HCT116 (cell line): Measurements from ENCODE around the gene CSRNP2.

Experiments used
- CTCF ChIP-seq, 3 experiments: fragments of 200-600 bp in 1 of 3; sonication (generic) in 1 of 3; IDR thresholded peaks in 2 of 3; conservative IDR thresholded peaks in 1 of 3; 2 replicates each; pipeline ENCODE4 v1.5.1; 2012 to 2017; ENCODE audit warnings: low read depth in 2 of 3, low read length in 2 of 3, antibody characterized with exemption in 1 of 3, borderline replicate concordance in 1 of 3, control low read depth in 1 of 3, mild to moderate bottlenecking in 1 of 3, mixed read lengths in 1 of 3, mixed run types in 1 of 3, moderate library complexity in 1 of 3; ENCODE audit not compliant: insufficient read depth in 1 of 3
- EGR1 ChIP-seq: IDR thresholded peaks from 2 replicates; pipeline ENCODE4 v1.6.1; 2012; ENCODE audit warnings: low read depth
- ELF1 ChIP-seq: IDR thresholded peaks from 2 replicates; pipeline ENCODE4 v1.6.1; 2012; ENCODE audit warnings: low read depth, borderline replicate concordance
- EZH2 ChIP-seq: fragments of 200-600 bp; sonication (generic); IDR thresholded peaks from 2 replicates; pipeline ENCODE4 v1.6.1; 2017; ENCODE audit warnings: antibody characterized with exemption, mixed run types
- EZH2phosphoT487 ChIP-seq: fragments of 200-600 bp; IDR thresholded peaks from 2 replicates; pipeline ENCODE4 v1.6.1; 2018; ENCODE audit warnings: antibody characterized with exemption, borderline replicate concordance
- FOSL1 ChIP-seq: IDR thresholded peaks from 2 replicates; pipeline ENCODE4 v1.6.1; 2012; ENCODE audit warnings: low read depth
- MAX ChIP-seq: IDR thresholded peaks from 2 replicates; pipeline ENCODE4 v1.6.1; 2012
- POLR2A ChIP-seq: IDR thresholded peaks from 2 replicates; pipeline ENCODE4 v1.7.0; 2011; ENCODE audit warnings: borderline replicate concordance; ENCODE audit not compliant: insufficient read depth, insufficient read length; ENCODE audit errors: extremely low read depth
- POLR2AphosphoS5 ChIP-seq: IDR thresholded peaks from 2 replicates; pipeline ENCODE4 v1.6.1; 2011; ENCODE audit warnings: mild to moderate bottlenecking, low read depth, low read length, moderate library complexity
- RAD21 ChIP-seq: IDR thresholded peaks from 2 replicates; pipeline ENCODE4 v1.6.1; 2012; ENCODE audit warnings: low read depth, mild to moderate bottlenecking
- TF ChIP-seq, protein P1 (sequence below): IDR thresholded peaks from 2 replicates; pipeline ENCODE4 v1.6.1; 2011; ENCODE audit warnings: mild to moderate bottlenecking, low read length, moderate library complexity; ENCODE audit not compliant: insufficient replicate concordance; ENCODE audit errors: extremely low read depth

- TF ChIP-seq CTCF (IDR thresholded peaks at IDR 0.05 in 2 of 3, conservative IDR thresholded peaks at IDR 0.05 in 1 of 3; ENCODE audit: borderline replicate concordance in 1 of 3, insufficient read depth in 1 of 3, low read depth in 2 of 3, low read length in 2 of 3) (no peak), POLR2A (no peak), POLR2AphosphoS5 (no peak), EZH2phosphoT487 (no peak), EZH2 (no peak), RAD21 (no peak), EGR1 (no peak), MAX (no peak), FOSL1 (no peak), ELF1 (no peak)
- TF ChIP-seq, protein P1, sequence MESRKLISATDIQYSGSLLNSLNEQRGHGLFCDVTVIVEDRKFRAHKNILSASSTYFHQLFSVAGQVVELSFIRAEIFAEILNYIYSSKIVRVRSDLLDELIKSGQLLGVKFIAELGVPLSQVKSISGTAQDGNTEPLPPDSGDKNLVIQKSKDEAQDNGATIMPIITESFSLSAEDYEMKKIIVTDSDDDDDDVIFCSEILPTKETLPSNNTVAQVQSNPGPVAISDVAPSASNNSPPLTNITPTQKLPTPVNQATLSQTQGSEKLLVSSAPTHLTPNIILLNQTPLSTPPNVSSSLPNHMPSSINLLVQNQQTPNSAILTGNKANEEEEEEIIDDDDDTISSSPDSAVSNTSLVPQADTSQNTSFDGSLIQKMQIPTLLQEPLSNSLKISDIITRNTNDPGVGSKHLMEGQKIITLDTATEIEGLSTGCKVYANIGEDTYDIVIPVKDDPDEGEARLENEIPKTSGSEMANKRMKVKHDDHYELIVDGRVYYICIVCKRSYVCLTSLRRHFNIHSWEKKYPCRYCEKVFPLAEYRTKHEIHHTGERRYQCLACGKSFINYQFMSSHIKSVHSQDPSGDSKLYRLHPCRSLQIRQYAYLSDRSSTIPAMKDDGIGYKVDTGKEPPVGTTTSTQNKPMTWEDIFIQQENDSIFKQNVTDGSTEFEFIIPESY: no peak
These were observed 15.6 kb downstream of the CSRNP2 start for GRCh38 chr12:51067771-51068170.
